NK-92 treated with Interleukin-12 subunit alpha and Interleukin-12 subunit beta, amount 100 ng/mL, for 24 hours (cell line): ENCODE measurements around the gene CDC42SE2.

Experiments used
- DNase-seq: peaks from one replicate; lab custom pipeline; 2025; lab: John Stamatoyannopoulos, UW

Gene CDC42SE2

GRCh38 chr5:131441184-131441583 is 177.3 kb downstream of the CDC42SE2 start:
- no peak for DNase-seq
